ENCODE measurements around the gene STT3B.

Gene STT3B

DNA sequence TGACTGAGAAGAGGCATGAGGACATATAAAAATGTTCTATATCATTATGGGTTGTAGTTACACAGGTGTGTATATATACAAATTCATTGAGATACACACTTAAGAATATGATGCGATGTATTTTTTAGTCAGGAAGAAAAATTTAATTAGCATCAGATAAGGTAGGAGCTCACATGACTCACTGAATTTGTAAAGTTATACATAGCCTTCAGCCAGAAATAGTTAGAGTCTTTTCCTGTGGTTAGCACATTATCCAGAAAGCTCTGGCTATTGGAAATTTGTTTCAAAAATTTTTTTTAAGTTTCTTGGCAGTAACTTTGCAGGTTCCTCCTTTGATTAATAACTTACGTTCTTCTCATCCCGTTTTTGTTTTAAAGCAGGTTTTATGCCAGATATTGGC lies 88.6 kb downstream of the STT3B start:
- H3K4me3 ChIP-seq, result no peak overlapping the region
- no peak for TF ChIP-seq CTCF (IDR thresholded peaks at IDR 0.05)
- H3K36me3 ChIP-seq, result peaks cover 25 to 37% (median 32%) of the 10 kb centered on the region in 3 donors
- no peaks in the 10 kb centered on the region for H3K4me1 ChIP-seq
- DNase-seq, result no peak
- H3K27ac ChIP-seq, result no peak overlapping the region
- H3K27me3 ChIP-seq, result no peaks in the 10 kb centered on the region
- intact Hi-C loops (cut with DNase I; ENCODE audit: low total_unique reads), result no loop called here
- H3K9me3 ChIP-seq, result no peaks in the 10 kb centered on the region

- peaks cover 37 to 48% (median 41%) of the 10 kb centered on the region in 3 donors for H3K36me3 ChIP-seq
- H3K27me3 ChIP-seq, result no peaks in the 10 kb centered on the region
- H3K9me3 ChIP-seq, result no peaks in the 10 kb centered on the region
- no peak overlapping the region for H3K4me3 ChIP-seq
- no peak for TF ChIP-seq CTCF (IDR thresholded peaks at IDR 0.05)
- intact Hi-C loops (cut with DNase I; ENCODE audit: low total_unique reads), result no loop called here
- H3K27ac ChIP-seq, result no peak overlapping the region
- H3K4me1 ChIP-seq, result no peaks in the 10 kb centered on the region
- no peak for DNase-seq
Measured at GRCh38 chr3:31622636-31623288, 90.0 kb downstream of the STT3B start.

DNA sequence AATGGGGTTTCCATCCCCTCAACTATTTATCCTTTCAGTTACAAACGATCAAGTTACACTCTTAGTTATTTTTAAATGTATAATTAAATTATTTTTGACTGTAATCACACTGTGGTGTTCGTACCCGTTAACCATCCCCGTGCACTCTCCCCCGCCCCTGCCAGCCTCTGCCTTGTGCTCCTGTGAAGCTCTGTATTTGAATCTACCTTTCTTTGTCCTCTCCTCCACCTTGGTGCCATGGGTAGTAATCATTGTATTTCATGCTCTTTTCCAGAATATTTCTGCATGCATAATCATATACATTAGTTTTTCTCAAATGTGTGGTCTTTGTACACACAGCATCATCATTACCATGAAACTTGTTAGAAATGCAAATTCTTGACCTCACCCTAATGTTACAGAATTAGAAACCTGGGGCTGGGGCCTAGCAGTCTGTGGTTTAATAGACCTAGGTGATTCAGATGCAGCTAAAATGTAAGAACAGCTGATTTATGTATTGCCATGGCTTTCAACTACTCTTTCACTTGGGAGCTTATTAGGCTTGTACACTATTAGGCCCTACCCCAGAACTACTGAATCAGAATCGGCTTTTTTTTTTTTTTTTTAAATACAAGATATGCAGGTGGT lies 91.5 kb downstream of the STT3B start:
- no peak for TF ChIP-seq CTCF (IDR thresholded peaks at IDR 0.05)
- H3K9me3 ChIP-seq, result no peaks in the 10 kb centered on the region
- intact Hi-C loops (cut with DNase I; ENCODE audit: low total_unique reads), result no loop called here

GRCh38 chr3:31625358-31625757 lies 92.6 kb downstream of the STT3B start:
- no peaks in the 10 kb centered on the region for H3K4me1 ChIP-seq
- TF ChIP-seq CTCF (IDR thresholded peaks at IDR 0.05), result no peak
- no peaks in the 10 kb centered on the region for H3K9me3 ChIP-seq
- no peaks in the 10 kb centered on the region for H3K27me3 ChIP-seq
- intact Hi-C loops (cut with DNase I; ENCODE audit: low total_unique reads), result no loop called here
- H3K4me3 ChIP-seq, result no peak overlapping the region
- peaks cover 34 to 52% (median 48%) of the 10 kb centered on the region in 3 donors for H3K36me3 ChIP-seq
- DNase-seq, result no peak
- no peak overlapping the region for H3K27ac ChIP-seq

More for the DNA sequence above, 91.5 kb downstream of the STT3B start:
- no peak for DNase-seq
- Histone ChIP-seq H3K27me3 (no peaks in the 10 kb centered on the region), H3K4me1 (no peaks in the 10 kb centered on the region), H3K4me3 (no peak overlapping the region), H3K27ac (no peak overlapping the region), H3K36me3 (peaks cover 38 to 46% (median 45%) of the 10 kb centered on the region in 3 donors)

- no peaks in the 10 kb centered on the region for H3K27me3 ChIP-seq
- H3K4me1 ChIP-seq, result no peaks in the 10 kb centered on the region
- no peaks in the 10 kb centered on the region for H3K9me3 ChIP-seq
- no peak for DNase-seq
- H3K4me3 ChIP-seq, result no peak overlapping the region
- intact Hi-C loops (cut with DNase I; ENCODE audit: low total_unique reads), result no loop called here
- H3K27ac ChIP-seq, result no peak overlapping the region
- H3K36me3 ChIP-seq, result peaks cover 52 to 67% (median 58%) of the 10 kb centered on the region in 3 donors
- no peak for TF ChIP-seq CTCF (IDR thresholded peaks at IDR 0.05)
Measured at GRCh38 chr3:31629054-31629453, 96.3 kb downstream of the STT3B start.
